Measurements from ENCODE around the gene B4GAT1. TPM values are rescaled to one million over a fixed set of nuclear protein-coding genes. Genes with fewer than 3 reads are reported as not detected.

The B4GAT1 gene
- total and polyA plus RNA-seq, 2 of the 4 experiments (the other 2 are of a cell fraction) = 10.6 to 18.4 TPM

DNA sequence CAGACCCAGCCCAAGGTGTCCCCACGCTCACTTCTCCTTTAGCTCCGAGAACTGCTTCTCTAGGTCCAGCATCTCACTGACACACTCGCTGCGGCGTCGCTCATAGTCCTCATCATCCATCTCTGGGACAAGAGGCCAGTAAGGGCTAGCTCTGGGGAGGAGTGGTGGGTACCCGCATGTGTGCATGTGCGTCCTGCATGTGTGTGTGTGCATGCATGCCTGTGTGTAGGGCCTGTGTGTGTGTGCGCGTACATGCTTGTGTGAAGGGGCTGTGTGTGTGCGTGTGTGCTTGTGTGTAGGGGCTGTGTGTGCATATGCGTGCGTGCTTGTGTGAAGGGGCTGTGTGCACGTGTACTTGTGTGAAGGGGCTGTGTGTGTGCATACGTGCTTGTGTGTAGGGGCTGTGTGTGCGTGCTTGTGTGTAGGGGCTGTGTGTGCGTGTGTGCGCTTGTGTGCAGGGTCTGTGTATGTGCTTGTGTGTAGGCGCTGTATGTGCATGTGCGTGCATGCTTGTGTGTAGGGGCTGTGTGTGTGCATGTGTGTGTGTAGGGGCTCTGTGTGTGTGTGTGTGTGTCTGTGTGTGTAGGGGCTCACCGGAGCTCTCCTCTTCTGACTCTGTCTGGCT, 5.8 kb downstream of the B4GAT1 start:
- no peak overlapping the region for H2AFZ ChIP-seq (replicated peaks; ENCODE audit: low read length, poor library complexity)
- in situ Hi-C loops (cut with MboI; ENCODE audit: low sequenced_read_pairs) (no loop called here), intact Hi-C loops (cut with micrococcal nuclease) (no loop called here), dilution Hi-C loops (cut with HindIII; ENCODE audit: low sequenced_read_pairs, unreplicated experiment) (no loop called here)
- H4K8ac ChIP-seq (ENCODE audit: low read depth in 2 of 2, low read length in 2 of 2) = no peak overlapping the region
- peaks cover 23% of the 10 kb centered on the region for H4K20me1 ChIP-seq (ENCODE audit: insufficient read depth, low read length)
- H3K9me1 ChIP-seq (ENCODE audit: insufficient read depth, low read length) = peaks cover 9% of the 10 kb centered on the region; the same call in 1 of the 2 replicates
- H4K5ac ChIP-seq (ENCODE audit: low read depth, low read length) = no peak overlapping the region
- H4K91ac ChIP-seq (ENCODE audit: insufficient read depth, low read depth, low read length) = no peak overlapping the region
- no peak overlapping the region for H2BK120ac ChIP-seq (ENCODE audit: low read depth, low read length)
- no peak overlapping the region for H3K14ac ChIP-seq (replicated peaks; ENCODE audit: low read depth, low read length)
- H3K9ac ChIP-seq (ENCODE audit: low read depth, low read length) = no peak overlapping the region
- peaks cover 28 to 63% of the 10 kb centered on the region in 2 experiments for H3K79me1 ChIP-seq (ENCODE audit: low read depth in 1 of 2, low read length in 2 of 2)
- H3K27ac ChIP-seq (ENCODE audit: insufficient read depth, low read length) = no peak overlapping the region
- H3K56ac ChIP-seq (ENCODE audit: extremely low read depth, insufficient read depth, low read length) = no peak overlapping the region
- no TSS peak for BruUV-seq (replicated peaks)
- no peak overlapping the region for H2BK20ac ChIP-seq (ENCODE audit: low read depth, low read length)
- peaks cover 27% of the 10 kb centered on the region for H3K36me3 ChIP-seq (ENCODE audit: control insufficient read depth, insufficient read depth, low read length)
- peaks cover 24% of the 10 kb centered on the region for H3K4me1 ChIP-seq (ENCODE audit: control insufficient read depth, insufficient read depth, low read length)
- WGBS, 2 experiments (ENCODE audit: extremely low coverage in 2 of 2, insufficient read length in 1 of 2) = 86% methylated on average over 9 of the region's 21 CpGs; no CpG with 5 or more reads in 1 of the 2 experiments
- CTCF ChIA-PET = no interaction called here
- H2AK5ac ChIP-seq (ENCODE audit: low read depth, low read length) = no peak overlapping the region
- TF ChIP-seq RFX5 (IDR thresholded peaks at IDR 0.05; ENCODE audit: low read depth, low read length) = no peak
- TF ChIP-seq, protein P1, sequence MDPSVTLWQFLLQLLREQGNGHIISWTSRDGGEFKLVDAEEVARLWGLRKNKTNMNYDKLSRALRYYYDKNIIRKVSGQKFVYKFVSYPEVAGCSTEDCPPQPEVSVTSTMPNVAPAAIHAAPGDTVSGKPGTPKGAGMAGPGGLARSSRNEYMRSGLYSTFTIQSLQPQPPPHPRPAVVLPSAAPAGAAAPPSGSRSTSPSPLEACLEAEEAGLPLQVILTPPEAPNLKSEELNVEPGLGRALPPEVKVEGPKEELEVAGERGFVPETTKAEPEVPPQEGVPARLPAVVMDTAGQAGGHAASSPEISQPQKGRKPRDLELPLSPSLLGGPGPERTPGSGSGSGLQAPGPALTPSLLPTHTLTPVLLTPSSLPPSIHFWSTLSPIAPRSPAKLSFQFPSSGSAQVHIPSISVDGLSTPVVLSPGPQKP (IDR thresholded peaks at IDR 0.05; ENCODE audit: borderline replicate concordance, low read depth, low read length) = no peak
- TF ChIP-seq, protein P2, sequence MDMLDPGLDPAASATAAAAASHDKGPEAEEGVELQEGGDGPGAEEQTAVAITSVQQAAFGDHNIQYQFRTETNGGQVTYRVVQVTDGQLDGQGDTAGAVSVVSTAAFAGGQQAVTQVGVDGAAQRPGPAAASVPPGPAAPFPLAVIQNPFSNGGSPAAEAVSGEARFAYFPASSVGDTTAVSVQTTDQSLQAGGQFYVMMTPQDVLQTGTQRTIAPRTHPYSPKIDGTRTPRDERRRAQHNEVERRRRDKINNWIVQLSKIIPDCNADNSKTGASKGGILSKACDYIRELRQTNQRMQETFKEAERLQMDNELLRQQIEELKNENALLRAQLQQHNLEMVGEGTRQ (IDR thresholded peaks at IDR 0.05; ENCODE audit: low read depth, low read length) = no peak
- POLR2A ChIA-PET (ENCODE audit: unreplicated experiment) = no interaction called here
- DNase-seq (no peak), ATAC-seq (ENCODE audit: low read depth) (no peak)
- no peak overlapping the region for H3K23ac ChIP-seq (ENCODE audit: low read depth, low read length)
- no peak overlapping the region for H3K4me3 ChIP-seq (ENCODE audit: insufficient read depth, low read depth, low read length)
- no peaks in the 10 kb centered on the region for H3K9me3 ChIP-seq (ENCODE audit: control insufficient read depth, insufficient read depth, low read length)
- no peak overlapping the region for H3K18ac ChIP-seq (ENCODE audit: low read depth, low read length)
- no peak overlapping the region for H3K4ac ChIP-seq (ENCODE audit: low read depth, low read length)
- H3K4me2 ChIP-seq (ENCODE audit: low read depth, low read length) = no peak overlapping the region
- no peak overlapping the region for H2AK9ac ChIP-seq (replicated peaks; ENCODE audit: low read depth, low read length, poor library complexity)
- no peak overlapping the region for H2BK15ac ChIP-seq (ENCODE audit: low read depth, low read length)
- H3K27me3 ChIP-seq (ENCODE audit: control insufficient read depth, insufficient read depth, low read length) = no peaks in the 10 kb centered on the region
- H2BK5ac ChIP-seq (ENCODE audit: low read depth, low read length, poor library complexity, severe bottlenecking) = no peak overlapping the region
